ACHN (cell line): ENCODE measurements around the gene PCDHGA8.
"Not testable (repeated sequence)": the region's sequence is repeated elsewhere in the genome, so short reads cannot be mapped to it uniquely, and the experiment has no call there.

Experiments used
- DNase-seq: peaks from one replicate; pipeline ENCODE4 v3.0.0-alpha.2; 2015
- in situ Hi-C: cut with HindIII; loops from 2 replicates; pipeline ENCODE4 v1.10.0; 2017; ENCODE audit warnings: low sequenced_read_pairs, low pct_ligation_motif_present, low pct_unique_long_range_greater_than_20kb

Gene PCDHGA8

GRCh38 chr5:141392429-141393198 lies at the start of gene PCDHGA8:
Gene PCDHGA8 (plus strand): TSS chr5:141392633. CDS start chr5:141392814, 181 bp downstream.
- in situ Hi-C loops, result no loop called here
- no peak for DNase-seq

GRCh38 chr5:141342773-141343172 lies 49.7 kb upstream of the PCDHGA8 start:
- in situ Hi-C loops, result no loop called here
- no peak for DNase-seq

- DNase-seq, result no peak
- in situ Hi-C loops, result no loop called here
Observed at GRCh38 chr5:141343242-141343952, 49.0 kb upstream of the PCDHGA8 start, which contains the start of gene PCDHGA3. Gene PCDHGA3 (plus strand): TSS chr5:141343829. CDS start chr5:141344034, 205 bp downstream.

- in situ Hi-C loops, result no loop called here
- DNase-seq, result no peak
Observed at GRCh38 chr5:141343953-141344463, 48.4 kb upstream of the PCDHGA8 start.

- in situ Hi-C loops, result no loop called here
- DNase-seq, result no peak
Observed at GRCh38 chr5:141345327-141345726, 47.1 kb upstream of the PCDHGA8 start.

- DNase-seq, in situ Hi-C loops: not testable (repeated sequence)
Observed at GRCh38 chr5:141346017-141346416, 46.4 kb upstream of the PCDHGA8 start.

GRCh38 chr5:141349917-141350619 lies 42.4 kb upstream of the PCDHGA8 start, which contains the start of gene PCDHGB1:
Gene PCDHGB1 (plus strand): TSS chr5:141350099. CDS start chr5:141350261, 162 bp downstream.
- DNase-seq, result peak; percentile 56
- in situ Hi-C loops, result no loop called here

- DNase-seq, result no peak
- in situ Hi-C loops, result no loop called here
Observed at GRCh38 chr5:141351591-141351990, 40.8 kb upstream of the PCDHGA8 start.

- DNase-seq, result peak; percentile 8
- in situ Hi-C loops, result no loop called here
Observed at GRCh38 chr5:141354900-141355469, 37.4 kb upstream of the PCDHGA8 start, which contains the start of gene PCDHGA4. Gene PCDHGA4 (plus strand): TSS chr5:141355021. CDS start chr5:141355108, 87 bp downstream.

- in situ Hi-C loops, result no loop called here
- DNase-seq, result no peak
Observed at GRCh38 chr5:141355641-141356040, 36.8 kb upstream of the PCDHGA8 start.

- in situ Hi-C loops, result no loop called here
Observed at GRCh38 chr5:141356133-141356532, 36.3 kb upstream of the PCDHGA8 start.

GRCh38 chr5:141356950-141357349 lies 35.5 kb upstream of the PCDHGA8 start:
- in situ Hi-C loops, result no loop called here
- no peak for DNase-seq

More at GRCh38 chr5:141356133-141356532, 36.3 kb upstream of the PCDHGA8 start:
- DNase-seq, result no peak

- peak; percentile 3 for DNase-seq
- in situ Hi-C loops, result no loop called here
Observed at GRCh38 chr5:141359790-141360426, 32.5 kb upstream of the PCDHGA8 start, which contains the start of gene PCDHGB2. Gene PCDHGB2 (plus strand): TSS chr5:141359994. CDS start chr5:141360136, 142 bp downstream.

- in situ Hi-C loops, result no loop called here
Observed at GRCh38 chr5:141360685-141361084, 31.7 kb upstream of the PCDHGA8 start.

GRCh38 chr5:141362719-141363118 lies 29.7 kb upstream of the PCDHGA8 start:
- in situ Hi-C loops, result no loop called here
- DNase-seq, result no peak

More at GRCh38 chr5:141360685-141361084, 31.7 kb upstream of the PCDHGA8 start:
- DNase-seq, result no peak

GRCh38 chr5:141363952-141364660 lies 28.3 kb upstream of the PCDHGA8 start, which contains the start of gene PCDHGA5:
Gene PCDHGA5 (plus strand): TSS chr5:141364162. CDS start chr5:141364331, 169 bp downstream.
- in situ Hi-C loops, result no loop called here
- no peak for DNase-seq
